Breast epithelium (tissue), 3 donors: ENCODE data around the gene ARHGAP15.

Experiments
- CTCF ChIP-seq, 3 donors: fragments of 450-650 bp; IDR thresholded peaks; one replicate each; pipeline ENCODE4 v1.5.1; 2016 to 2017; ENCODE audit warnings: antibody characterized with exemption in 3 of 3, mild to moderate bottlenecking in 3 of 3, moderate library complexity in 3 of 3
- POLR2A ChIP-seq: fragments of 450-650 bp; IDR thresholded peaks from one replicate; pipeline ENCODE4 v1.6.1; 2016; ENCODE audit warnings: antibody characterized with exemption, mild to moderate bottlenecking, moderate library complexity
- POLR2AphosphoS5 ChIP-seq, 3 donors: sonication (generic); formaldehyde crosslinking; IDR thresholded peaks; one replicate each; pipeline ENCODE4 v1.6.1; 2017; ENCODE audit warnings: antibody characterized with exemption in 3 of 3

GRCh38 chr2:143545949-143546255, 416.7 kb downstream of the ARHGAP15 start:
- TF ChIP-seq CTCF (IDR thresholded peaks at IDR 0.05) (no peak), POLR2AphosphoS5 (IDR thresholded peaks at IDR 0.05) (no peak), POLR2A (no peak)
